H9 (cell line): Measurements from ENCODE around the gene CFAP45. TPM values are rescaled to one million over a fixed set of nuclear protein-coding genes. Genes with fewer than 3 reads are reported as not detected.
A peak's percentile ranks its signal among the peaks of the same experiment; 100 is the strongest.

Experiments used
- DNase-seq: peaks from one replicate; pipeline ENCODE4 v3.0.0-alpha.2; 2017
- H2AFZ ChIP-seq: one replicate; pipeline ENCODE4 v1.6.1; 2013; ENCODE audit warnings: mild to moderate bottlenecking, low read length, control low read depth, moderate library complexity
- H2AK5ac ChIP-seq: 2 replicates; pipeline ENCODE4 v1.6.1; 2013; ENCODE audit warnings: low read length, control low read depth, mixed read lengths; ENCODE audit not compliant: insufficient read length
- H2BK120ac ChIP-seq: one replicate; pipeline ENCODE4 v1.6.1; 2013; ENCODE audit warnings: low read depth, mild to moderate bottlenecking, low read length, control low read depth, inconsistent platforms; ENCODE audit not compliant: poor library complexity, severe bottlenecking
- H2BK12ac ChIP-seq: 2 replicates; pipeline ENCODE4 v1.6.1; 2013; ENCODE audit warnings: low read length, control low read depth, mixed read lengths, low read depth; ENCODE audit not compliant: insufficient read length
- H2BK15ac ChIP-seq: 2 replicates; pipeline ENCODE4 v1.6.1; 2013; ENCODE audit warnings: low read depth, low read length, control low read depth
- H2BK20ac ChIP-seq: one replicate; pipeline ENCODE4 v1.6.1; 2013; ENCODE audit warnings: low read depth, mild to moderate bottlenecking, low read length, control low read depth, inconsistent platforms; ENCODE audit not compliant: poor library complexity, severe bottlenecking
- H2BK5ac ChIP-seq: 2 replicates; pipeline ENCODE4 v1.6.1; 2013; ENCODE audit warnings: low read length, control low read depth, mixed read lengths; ENCODE audit not compliant: insufficient read length
- H3K14ac ChIP-seq: 2 replicates; pipeline ENCODE4 v1.6.1; 2013; ENCODE audit warnings: low read length, control low read depth; ENCODE audit not compliant: insufficient read depth
- H3K18ac ChIP-seq: 2 replicates; pipeline ENCODE4 v1.6.1; 2013; ENCODE audit warnings: low read depth, mild to moderate bottlenecking, mixed read lengths, low read length, control low read depth; ENCODE audit not compliant: insufficient read length
- H3K23ac ChIP-seq: 2 replicates; pipeline ENCODE4 v1.6.1; 2013; ENCODE audit warnings: low read length, control low read depth, mixed read lengths, low read depth; ENCODE audit not compliant: insufficient read length
- H3K23me2 ChIP-seq: 2 replicates; pipeline ENCODE4 v1.6.1; 2013; ENCODE audit warnings: low read depth, mild to moderate bottlenecking, mixed read lengths, low read length, control low read depth; ENCODE audit not compliant: insufficient read length, poor library complexity, severe bottlenecking
- H3K27ac ChIP-seq: 2 replicates; pipeline ENCODE4 v1.5.1; 2013; ENCODE audit warnings: low read length, control low read depth, mixed read lengths, low read depth; ENCODE audit not compliant: insufficient read length
- H3K27me3 ChIP-seq: 2 replicates; pipeline ENCODE4 v1.6.1; 2013; ENCODE audit warnings: low read length, control low read depth, inconsistent platforms; ENCODE audit not compliant: insufficient read depth
- H3K4ac ChIP-seq: 2 replicates; pipeline ENCODE4 v1.6.1; 2013; ENCODE audit warnings: low read depth, mild to moderate bottlenecking, control low read depth, inconsistent platforms, low read length, moderate library complexity
- H3K4me1 ChIP-seq: 2 replicates; pipeline ENCODE4 v1.6.1; 2013; ENCODE audit warnings: low read length, control low read depth, inconsistent platforms; ENCODE audit not compliant: insufficient read depth
- H3K4me2 ChIP-seq: 2 replicates; pipeline ENCODE4 v1.6.1; 2013; ENCODE audit warnings: low read length, control low read depth, mixed read lengths; ENCODE audit not compliant: insufficient read length, insufficient read depth
- H3K56ac ChIP-seq: 2 replicates; pipeline ENCODE4 v1.6.1; 2013; ENCODE audit warnings: low read depth, mild to moderate bottlenecking, mixed read lengths, low read length, control low read depth; ENCODE audit not compliant: insufficient read length
- H3K79me1 ChIP-seq: 2 replicates; pipeline ENCODE4 v1.6.1; 2013; ENCODE audit warnings: low read depth, mild to moderate bottlenecking, moderate library complexity, low read length, control low read depth, inconsistent platforms; ENCODE audit not compliant: insufficient read depth, poor library complexity, severe bottlenecking
- H3K79me2 ChIP-seq: 2 replicates; pipeline ENCODE4 v1.6.1; 2013; ENCODE audit warnings: low read length, control low read depth, inconsistent platforms; ENCODE audit not compliant: insufficient read depth
- H3K9ac ChIP-seq: 2 replicates; pipeline ENCODE4 v1.6.1; 2013; ENCODE audit warnings: low read length, control low read depth, mixed read lengths; ENCODE audit not compliant: insufficient read length; ENCODE audit errors: extremely low read depth
- H3K9me3 ChIP-seq: one replicate; pipeline ENCODE4 v1.6.1; 2013; ENCODE audit warnings: low read depth, low read length, inconsistent platforms; ENCODE audit not compliant: control insufficient read depth
- H3T11ph ChIP-seq: one replicate; pipeline ENCODE4 v1.6.1; 2013; ENCODE audit warnings: mild to moderate bottlenecking, low read length, control low read depth, inconsistent platforms
- H4K20me1 ChIP-seq: one replicate; pipeline ENCODE4 v1.6.1; 2013; ENCODE audit not compliant: control insufficient read depth, insufficient read length, insufficient read depth
- H4K5ac ChIP-seq: 2 replicates; pipeline ENCODE4 v1.6.1; 2013; ENCODE audit warnings: low read depth, mild to moderate bottlenecking, mixed read lengths, low read length, control low read depth; ENCODE audit not compliant: insufficient read length
- H4K8ac ChIP-seq: replicated peaks from 2 replicates; pipeline ENCODE4 v1.6.1; 2013; ENCODE audit warnings: low read length, control low read depth, mixed read lengths, low read depth; ENCODE audit not compliant: insufficient read length
- H4K91ac ChIP-seq: 2 replicates; pipeline ENCODE4 v1.6.1; 2013; ENCODE audit warnings: low read depth, mild to moderate bottlenecking, moderate library complexity, mixed read lengths, low read length, control low read depth; ENCODE audit not compliant: insufficient read length
- H3K27ac Mint-ChIP-seq, 3 experiments: 2 replicates in 2 of 3; 3 replicates in 1 of 3; pipeline ENCODE4 v1.8.0; 2020 to 2021; ENCODE audit warnings: mixed read lengths in 3 of 3, mild to moderate bottlenecking in 1 of 3, moderate library complexity in 1 of 3
- H3K27me3 Mint-ChIP-seq: 2 replicates; pipeline ENCODE4 v1.8.0; 2021; ENCODE audit warnings: low read depth, mild to moderate bottlenecking, moderate library complexity, mixed read lengths
- H3K36me3 Mint-ChIP-seq, 3 experiments: 2 replicates in 2 of 3; 3 replicates in 1 of 3; pipeline ENCODE4 v1.8.0; 2020 to 2021; ENCODE audit warnings: low read depth in 3 of 3, mixed read lengths in 3 of 3; ENCODE audit not compliant: insufficient read depth in 1 of 3
- H3K4me1 Mint-ChIP-seq, 2 experiments: 2 replicates each; pipeline ENCODE4 v1.8.0; 2020; ENCODE audit warnings: mixed read lengths in 2 of 2
- H3K4me3 Mint-ChIP-seq, 2 experiments: 2 replicates in 1 of 2; 3 replicates in 1 of 2; pipeline ENCODE4 v1.8.0; 2020 to 2021; ENCODE audit warnings: mild to moderate bottlenecking in 2 of 2, mixed read lengths in 2 of 2, moderate library complexity in 1 of 2
- H3K9me3 Mint-ChIP-seq, 2 experiments: 2 replicates in 1 of 2; 3 replicates in 1 of 2; pipeline ENCODE4 v1.8.0; 2020; ENCODE audit warnings: mild to moderate bottlenecking in 2 of 2, mixed read lengths in 2 of 2, moderate library complexity in 1 of 2
- CTCF ChIP-seq: fragments of 200-600 bp; sonication (generic); conservative IDR thresholded peaks from 3 replicates; pipeline ENCODE4 v1.8.0; 2021; ENCODE audit warnings: antibody characterized with exemption, mild to moderate bottlenecking
- WGBS: extraction: QIAGEN DNeasy Blood & Tissue Kit; methylation state at CpG from one replicate; pipeline ENCODE4 v1.1.7; 2013; ENCODE audit warnings: missing lambda C conversion rate, low lambda C conversion rate, mixed read lengths; ENCODE audit not compliant: insufficient read length; ENCODE audit errors: extremely low coverage; 5-methylcytosine and 5-hydroxymethylcytosine counted together
- total RNA-seq: library from RNA; stranded (reverse); gene quantifications from 2 replicates; pipeline ENCODE4 v1.2.1, GENCODE V29; 2021

Gene CFAP45
- total RNA-seq, 1 experiment from 2014 or later = 0.85 TPM

GRCh38 chr1:159884296-159884695 is 15.7 kb downstream of the CFAP45 start:
- no peaks in the 10 kb centered on the region for H3K4me1 ChIP-seq
- Mint-ChIP-seq H3K4me3 (no peak overlapping the region), H3K9me3 (no peaks in the 10 kb centered on the region), H3K27ac (peak overlapping the region in 1 of 3 experiments; percentile 2; a peak in 1 of 7 replicates), H3K27me3 (no peaks in the 10 kb centered on the region; the same call in 1 of the 2 replicates), H3K36me3 (no peaks in the 10 kb centered on the region), H3K4me1 (no peaks in the 10 kb centered on the region)
- no peak overlapping the region for H2BK120ac ChIP-seq
- no peak overlapping the region for H2BK15ac ChIP-seq
- no peaks in the 10 kb centered on the region for H3K79me2 ChIP-seq
- H2BK20ac ChIP-seq = no peak overlapping the region
- H2AK5ac ChIP-seq = no peak overlapping the region
- no peak overlapping the region for H3K18ac ChIP-seq
- H3K23ac ChIP-seq = no peak overlapping the region
- H4K20me1 ChIP-seq = no peaks in the 10 kb centered on the region
- no peak overlapping the region for H4K8ac ChIP-seq
- no peak overlapping the region for H3K9ac ChIP-seq
- H3K27me3 ChIP-seq = no peaks in the 10 kb centered on the region
- no peak for TF ChIP-seq CTCF
- no peak overlapping the region for H3K4me2 ChIP-seq
- no peak overlapping the region for H4K91ac ChIP-seq
- no peak overlapping the region for H4K5ac ChIP-seq
- no peaks in the 10 kb centered on the region for H3K23me2 ChIP-seq
- H3K14ac ChIP-seq = no peak overlapping the region
- no peak overlapping the region for H3K27ac ChIP-seq
- H2BK12ac ChIP-seq = no peak overlapping the region
- H3K79me1 ChIP-seq = no peaks in the 10 kb centered on the region
- no peak for DNase-seq
- H2BK5ac ChIP-seq = no peak overlapping the region
- no peak overlapping the region for H3K4ac ChIP-seq
- no peak overlapping the region for H3K56ac ChIP-seq
- H2AFZ ChIP-seq = no peak overlapping the region
- no peaks in the 10 kb centered on the region for H3K9me3 ChIP-seq
- no CpG with 5 or more reads among the region's 8 CpGs for WGBS
- H3T11ph ChIP-seq = no peak overlapping the region
